Measurements from ENCODE around the gene HOXA5.

Gene HOXA5

DNA sequence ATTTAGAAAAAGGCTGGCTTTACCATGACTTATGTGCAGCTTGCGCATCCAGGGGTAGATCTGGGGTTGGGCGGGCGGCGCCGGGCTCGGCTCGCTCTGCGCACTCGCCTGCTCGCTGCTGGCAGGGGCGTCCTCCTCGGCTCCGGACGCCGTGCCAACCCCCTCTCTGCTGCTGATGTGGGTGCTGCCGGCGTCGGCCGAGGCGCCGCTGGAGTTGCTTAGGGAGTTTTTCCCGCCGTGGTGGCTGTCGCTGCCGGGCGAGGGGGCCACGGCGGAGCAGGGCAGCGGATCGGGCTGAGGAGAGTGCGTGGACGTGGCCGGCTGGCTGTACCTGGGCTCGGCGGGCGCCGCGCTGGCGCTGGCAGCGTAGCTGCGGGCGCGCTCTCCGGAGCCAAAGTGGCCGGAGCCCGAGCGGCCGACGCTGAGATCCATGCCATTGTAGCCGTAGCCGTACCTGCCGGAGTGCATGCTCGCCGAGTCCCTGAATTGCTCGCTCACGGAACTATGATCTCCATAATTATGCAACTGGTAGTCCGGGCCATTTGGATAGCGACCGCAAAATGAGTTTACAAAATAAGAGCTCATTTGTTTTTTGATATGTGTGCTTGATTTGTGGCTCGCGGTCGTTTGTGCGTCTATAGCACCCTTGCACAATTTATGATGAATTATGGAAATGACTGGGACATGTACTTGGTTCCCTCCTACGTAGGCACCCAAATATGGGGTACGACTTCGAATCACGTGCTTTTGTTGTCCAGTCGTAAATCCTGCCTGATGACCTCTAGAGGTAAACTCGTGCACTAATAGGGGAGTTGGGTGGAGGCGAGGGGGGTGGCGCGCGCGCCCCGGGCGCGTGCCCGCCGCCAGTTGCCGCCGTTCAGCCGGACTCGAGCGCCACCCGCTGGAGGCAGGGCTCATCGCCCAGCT lies at the start of gene HOXA5:
Gene HOXA5, minus strand, starts transcription at position 659 of the 927 bp plus-strand sequence. Its CDS starts 74 bp downstream, at position 585.
- peak; percentile 93 for DNase-seq (ENCODE audit: low spot score)

DNA sequence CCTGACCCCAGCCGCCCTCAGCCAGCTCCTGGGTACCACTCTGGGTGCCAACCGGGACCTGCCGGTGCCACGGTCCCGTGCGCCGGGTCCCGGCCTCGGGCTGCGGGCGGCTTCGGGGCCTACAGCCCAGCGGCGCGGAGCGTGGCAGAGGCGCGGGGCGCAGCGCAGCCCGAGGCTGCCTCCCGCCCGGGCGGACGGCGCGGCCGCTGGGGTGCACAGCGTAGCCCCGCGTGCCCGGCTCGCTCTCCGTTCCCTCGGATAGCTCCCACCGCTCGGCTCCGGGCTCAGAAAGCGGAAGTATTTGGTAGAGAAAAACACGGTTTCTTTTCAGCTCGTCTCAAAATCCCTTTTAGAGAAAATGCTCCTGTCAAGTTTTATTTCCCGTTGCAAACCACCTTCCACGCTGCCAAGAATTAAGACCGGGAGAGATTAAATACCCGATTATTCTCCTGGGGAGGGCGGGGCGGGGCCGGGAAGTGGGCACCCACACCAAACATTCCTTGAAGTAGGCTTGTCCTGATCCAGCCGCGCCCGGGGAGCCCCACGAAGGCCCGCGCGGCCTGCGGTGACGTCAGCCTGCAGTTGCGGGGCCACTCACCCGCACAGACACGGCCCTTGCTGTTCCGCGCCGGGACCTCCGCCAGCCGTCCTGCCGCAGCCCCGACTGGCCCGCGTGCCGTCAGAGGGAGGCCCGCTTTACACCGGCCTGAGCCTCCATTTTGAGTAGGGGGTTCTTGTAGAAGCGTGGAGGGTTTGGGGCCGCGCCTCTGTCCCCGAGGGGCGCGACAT lies 49.3 kb upstream of the HOXA5 start:
- no peak for DNase-seq (ENCODE audit: low spot score)

DNA sequence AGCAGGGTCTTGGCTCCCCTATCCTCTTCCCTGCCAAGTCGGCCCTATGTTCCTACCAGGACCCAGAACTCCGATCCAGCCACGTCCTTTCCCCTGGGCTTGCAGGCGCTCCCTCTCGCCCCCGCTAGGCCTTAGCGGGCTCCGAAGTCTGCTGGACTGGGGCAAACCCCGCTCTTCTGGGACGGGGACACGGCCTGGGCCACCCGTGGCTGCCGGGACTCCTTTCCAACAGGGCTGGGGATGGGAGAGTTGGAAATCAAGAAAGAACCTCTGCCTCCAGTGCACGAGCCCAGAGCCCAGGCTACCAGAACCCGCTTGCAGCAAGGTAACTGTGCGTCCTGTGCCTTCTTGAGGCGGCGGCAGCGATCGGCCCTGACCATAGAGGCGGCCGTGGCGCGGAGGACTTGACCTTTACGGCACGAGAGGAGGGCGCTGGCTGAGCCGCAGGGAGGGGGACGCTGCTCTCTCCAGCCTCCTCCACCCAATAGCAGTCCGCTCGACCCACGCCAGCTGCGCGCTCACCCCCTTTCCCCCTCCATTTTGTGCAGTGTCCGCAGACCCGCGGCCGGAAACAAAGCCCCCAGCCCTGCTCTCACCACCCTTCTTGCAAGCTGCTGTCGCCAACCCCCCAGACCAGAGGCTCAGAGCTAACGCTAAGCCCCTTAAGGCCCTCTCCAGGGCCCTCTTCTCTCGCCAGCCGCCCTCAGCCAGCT lies 48.5 kb upstream of the HOXA5 start:
- no peak for DNase-seq (ENCODE audit: low spot score)

DNA sequence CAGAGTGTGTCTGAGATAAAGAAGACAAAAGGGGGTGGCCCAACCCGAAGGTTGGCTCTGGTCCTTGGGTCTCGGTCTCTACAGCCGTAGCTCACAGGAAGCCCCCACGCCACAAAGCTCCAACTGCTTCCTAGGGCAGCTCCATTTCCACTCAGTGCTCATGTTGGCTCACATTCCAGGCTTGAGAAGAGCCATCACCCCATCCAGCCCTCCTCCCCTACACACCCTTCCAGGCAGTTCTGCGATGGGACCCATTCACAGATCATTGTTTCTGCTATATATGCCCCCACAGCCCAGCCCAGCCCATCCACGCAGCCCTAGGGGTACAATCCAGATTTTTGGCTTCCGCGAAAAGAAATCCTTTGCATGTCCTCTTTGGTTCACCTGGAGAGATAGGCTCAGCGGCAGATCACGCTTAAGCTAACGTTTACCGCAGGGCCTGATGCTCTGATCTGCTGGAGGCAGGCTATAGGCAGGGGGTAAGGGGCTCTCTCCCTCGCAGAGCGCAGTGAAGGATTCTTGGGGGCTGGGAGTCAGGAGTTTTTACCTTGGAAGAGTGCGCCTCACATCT lies 47.8 kb upstream of the HOXA5 start:
- DNase-seq (ENCODE audit: low spot score): no peak

DNA sequence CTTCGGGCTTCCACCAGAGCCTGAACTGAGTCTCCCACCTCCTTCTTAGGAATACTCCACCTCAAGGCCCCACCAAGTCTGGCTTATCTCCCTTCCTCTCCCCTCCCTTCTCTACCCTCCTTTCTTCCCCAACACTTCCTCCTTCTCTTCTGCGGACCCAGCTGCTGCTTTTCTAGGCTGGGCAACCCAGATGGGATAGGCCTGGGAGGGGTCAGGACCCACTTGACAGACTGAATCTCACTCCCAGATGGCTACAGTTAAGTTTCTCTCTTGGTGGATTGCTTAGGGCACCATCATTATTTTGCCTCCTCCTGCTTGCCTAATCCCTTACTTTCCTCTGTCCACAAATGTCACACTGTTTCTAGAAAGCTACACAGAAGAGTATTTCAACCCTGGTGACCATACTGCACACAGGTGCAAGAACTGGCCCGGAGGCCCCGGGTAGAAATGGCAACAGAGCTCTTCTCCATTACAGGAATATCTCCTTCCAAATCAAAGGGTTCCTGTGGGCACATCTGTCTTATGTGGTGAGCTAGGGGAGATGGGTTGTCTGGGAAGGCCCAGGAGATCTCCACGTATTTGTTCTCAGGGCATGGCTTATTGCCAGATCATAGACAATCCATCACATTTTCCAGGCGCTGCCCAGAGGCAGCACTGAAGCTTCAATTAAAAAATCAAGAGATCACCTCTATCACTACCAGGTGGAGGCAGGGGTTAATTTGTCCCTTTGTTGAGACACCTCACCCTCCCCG lies 46.7 kb upstream of the HOXA5 start:
- DNase-seq (ENCODE audit: low spot score): no peak

DNA sequence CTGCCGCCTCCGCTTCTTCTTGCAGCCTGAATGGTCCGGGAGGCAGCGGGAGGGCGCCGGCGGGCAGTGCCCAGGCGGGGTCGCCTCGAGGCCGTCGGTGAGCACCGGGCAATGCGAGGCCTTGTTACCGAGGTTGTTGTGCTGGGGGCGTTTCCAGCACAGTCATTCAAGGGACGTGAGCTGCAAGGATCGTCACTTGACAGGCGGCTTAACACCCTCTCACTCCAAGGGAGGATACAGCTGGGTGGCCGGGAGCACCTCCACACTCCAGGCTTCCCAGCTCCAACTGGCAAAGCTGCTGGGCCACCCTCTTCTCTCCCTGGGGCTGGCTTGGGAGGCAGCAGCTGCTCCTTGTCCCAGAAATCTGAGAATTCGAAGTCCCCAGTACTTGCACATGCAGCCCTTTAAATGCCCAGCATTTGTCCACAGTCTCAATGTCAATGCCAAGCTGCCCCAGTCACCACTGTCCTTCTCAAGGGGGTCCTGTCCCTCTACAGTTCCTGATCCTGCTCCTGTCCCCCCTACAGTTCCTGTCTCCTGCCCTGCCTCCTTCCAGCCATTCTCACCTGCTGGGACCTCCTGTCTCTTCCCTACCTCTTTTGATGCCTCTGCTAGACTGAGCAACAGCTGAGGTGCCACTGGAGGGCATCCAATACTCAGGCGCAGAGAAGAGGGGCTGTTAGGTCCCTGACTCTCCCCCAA lies 46.0 kb upstream of the HOXA5 start:
- DNase-seq (ENCODE audit: low spot score): no peak

DNA sequence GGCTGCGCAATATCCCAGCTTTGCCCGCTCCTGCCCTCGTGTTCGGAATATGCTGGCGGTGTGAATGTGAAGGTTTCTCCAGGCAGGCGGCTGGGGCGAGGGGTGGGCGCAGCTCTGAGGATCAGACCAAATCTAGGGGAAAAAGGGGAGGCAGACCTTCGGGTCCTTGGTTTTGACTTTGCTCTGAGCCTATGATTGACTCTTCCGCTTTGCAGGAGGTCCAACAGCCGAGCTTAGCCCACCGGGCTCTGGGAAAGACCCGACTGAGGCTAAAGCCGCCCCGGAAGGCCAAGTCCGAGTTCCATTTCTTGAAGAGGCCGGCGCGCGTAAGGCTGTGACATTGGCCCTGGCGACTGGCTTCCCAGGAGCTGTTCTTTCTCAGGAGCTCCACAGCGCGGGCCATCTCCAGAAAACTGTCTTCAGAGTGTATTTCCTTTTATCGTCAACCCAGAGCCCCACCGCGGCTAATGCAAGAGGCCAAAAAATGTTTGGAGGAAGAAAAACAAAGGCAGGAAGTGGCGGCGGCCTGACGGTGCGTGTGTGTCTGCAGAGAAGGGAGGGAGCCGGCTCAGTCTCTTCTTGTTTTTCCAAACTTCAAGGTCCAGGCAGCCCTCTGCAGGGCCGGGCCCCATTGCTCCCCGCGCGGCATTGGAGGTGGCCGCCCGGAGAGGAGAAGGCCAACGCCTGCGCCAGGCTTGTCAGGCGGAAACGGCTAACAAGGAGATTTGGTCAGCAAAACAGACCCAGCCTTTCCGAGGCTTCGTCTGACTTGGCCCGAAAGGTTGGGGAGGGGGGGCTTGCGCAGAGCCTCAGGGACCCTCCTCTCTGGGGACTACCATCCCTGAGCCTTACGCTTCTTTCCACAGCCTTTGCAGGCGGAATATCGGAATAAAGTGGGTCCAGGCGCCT lies 45.2 kb upstream of the HOXA5 start:
- DNase-seq (ENCODE audit: low spot score): no peak

DNA sequence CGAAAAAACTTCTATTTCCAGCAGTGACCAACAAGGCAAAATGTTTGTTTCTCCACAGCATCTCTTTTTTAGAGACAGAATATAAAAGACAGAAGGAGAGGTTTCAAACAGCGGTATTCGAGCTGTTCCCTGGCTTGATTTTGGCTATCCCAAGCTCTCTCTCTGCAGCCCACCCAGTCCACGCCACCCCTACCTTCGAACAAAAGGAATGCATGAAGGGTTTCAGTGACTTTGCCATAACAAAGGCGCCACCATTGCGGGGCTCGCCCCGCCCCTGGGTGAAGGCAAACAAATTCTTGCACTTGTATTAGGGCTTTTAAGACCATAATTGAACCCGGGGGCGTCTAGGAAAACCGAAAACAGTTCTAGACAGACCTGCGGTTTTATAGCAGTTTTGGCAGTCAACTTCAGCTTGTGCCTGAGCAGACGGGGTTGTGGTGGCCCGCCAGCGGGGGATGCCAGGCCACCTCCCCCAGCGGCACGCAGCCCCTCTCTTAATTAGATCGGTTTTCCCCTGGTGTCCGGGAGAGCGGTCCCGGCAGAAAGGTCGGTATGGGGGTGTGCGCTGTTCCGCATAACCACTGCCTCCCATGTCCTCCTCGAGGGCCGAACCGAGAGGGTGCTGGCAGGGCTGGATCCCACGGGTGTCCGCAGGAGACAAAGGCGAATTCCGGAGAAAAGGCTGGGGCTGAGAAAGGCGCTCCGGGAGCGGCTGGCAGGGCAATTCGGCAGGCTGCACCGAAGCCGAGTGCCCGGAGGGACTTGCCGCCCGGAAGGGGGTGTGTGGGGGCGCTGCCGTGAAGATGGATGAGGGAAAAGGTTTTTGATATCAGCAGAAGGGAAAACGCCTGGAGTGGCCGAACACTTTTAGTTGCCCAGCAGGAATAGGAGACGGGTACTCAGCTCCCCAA lies 44.2 kb upstream of the HOXA5 start:
- no peak for DNase-seq (ENCODE audit: low spot score)

DNA sequence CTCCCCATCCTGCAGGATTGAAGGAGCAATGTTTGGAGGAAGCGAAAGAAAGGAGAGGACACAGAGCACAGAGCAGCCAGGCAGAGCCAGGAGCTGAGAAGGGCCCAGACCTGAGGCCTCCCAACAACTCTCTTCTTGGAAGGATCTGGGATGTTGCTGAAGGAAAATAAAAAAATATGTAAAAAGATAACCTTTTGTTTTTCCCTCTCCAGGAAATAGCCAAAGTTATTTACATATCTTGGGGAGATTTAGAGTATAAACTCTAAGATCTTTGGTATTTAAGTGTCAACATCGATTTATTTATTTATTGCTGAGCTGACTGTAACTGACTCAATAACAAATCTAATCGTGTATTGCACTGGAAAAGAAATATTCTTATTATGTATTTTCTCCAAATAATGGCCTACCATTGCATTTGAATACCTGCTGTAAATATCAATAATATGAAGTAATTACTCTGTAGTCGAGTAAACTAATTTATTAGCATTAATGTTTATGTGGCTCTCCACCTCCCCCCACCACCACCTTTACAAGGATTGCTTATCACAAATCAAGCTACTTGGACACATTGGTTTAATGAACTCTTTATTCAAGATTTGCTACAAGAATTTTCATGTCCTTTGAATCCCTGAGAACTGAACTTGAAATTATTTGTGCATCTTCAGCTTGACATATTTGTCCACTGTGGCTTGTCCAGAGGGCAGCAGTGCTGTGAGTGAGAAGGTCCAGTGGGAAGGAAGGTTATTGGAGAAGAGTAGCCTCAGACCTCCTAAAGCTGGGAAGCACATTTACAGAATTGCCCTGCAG lies 43.4 kb upstream of the HOXA5 start:
- no peak for DNase-seq (ENCODE audit: low spot score)

DNA sequence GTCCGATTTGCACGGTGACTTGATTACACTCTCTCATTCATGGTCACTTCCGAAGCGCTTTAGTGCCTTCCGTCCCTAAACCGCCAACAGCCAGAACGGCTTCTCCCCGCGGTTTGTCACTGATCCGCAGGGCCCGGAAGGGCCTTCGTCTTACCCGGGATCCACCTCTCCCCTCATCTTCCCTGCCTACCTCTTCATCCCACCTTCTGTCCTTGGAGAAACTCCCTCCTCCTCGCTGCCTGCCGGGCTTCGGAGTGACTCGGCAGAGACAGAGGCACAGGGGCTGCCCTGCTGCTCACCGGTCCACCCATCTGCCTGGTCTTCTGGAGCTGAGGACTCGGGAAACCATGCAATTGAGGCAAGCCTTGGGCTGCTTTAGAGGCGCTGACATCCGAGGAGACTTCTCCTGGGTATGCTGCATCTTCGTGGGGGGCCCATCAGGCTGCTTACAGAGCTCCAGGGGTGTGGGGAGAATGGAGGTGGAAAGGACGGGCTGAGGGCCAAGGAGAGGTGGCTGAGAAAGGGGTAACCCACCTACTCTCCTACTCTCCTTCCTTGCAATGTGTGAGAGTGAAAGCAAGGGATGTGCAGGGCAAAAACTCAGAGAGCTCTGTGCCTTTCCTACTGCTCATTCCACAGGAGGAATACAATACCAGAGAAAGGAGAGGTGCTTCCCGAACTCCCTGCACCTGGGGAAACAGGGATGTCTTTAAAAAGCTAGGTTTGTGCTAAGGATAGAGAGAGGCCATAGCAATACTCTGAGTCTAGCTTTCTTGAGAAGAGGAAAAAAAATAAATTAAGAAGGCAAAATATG lies 42.6 kb upstream of the HOXA5 start:
- no peak for DNase-seq (ENCODE audit: low spot score)

DNA sequence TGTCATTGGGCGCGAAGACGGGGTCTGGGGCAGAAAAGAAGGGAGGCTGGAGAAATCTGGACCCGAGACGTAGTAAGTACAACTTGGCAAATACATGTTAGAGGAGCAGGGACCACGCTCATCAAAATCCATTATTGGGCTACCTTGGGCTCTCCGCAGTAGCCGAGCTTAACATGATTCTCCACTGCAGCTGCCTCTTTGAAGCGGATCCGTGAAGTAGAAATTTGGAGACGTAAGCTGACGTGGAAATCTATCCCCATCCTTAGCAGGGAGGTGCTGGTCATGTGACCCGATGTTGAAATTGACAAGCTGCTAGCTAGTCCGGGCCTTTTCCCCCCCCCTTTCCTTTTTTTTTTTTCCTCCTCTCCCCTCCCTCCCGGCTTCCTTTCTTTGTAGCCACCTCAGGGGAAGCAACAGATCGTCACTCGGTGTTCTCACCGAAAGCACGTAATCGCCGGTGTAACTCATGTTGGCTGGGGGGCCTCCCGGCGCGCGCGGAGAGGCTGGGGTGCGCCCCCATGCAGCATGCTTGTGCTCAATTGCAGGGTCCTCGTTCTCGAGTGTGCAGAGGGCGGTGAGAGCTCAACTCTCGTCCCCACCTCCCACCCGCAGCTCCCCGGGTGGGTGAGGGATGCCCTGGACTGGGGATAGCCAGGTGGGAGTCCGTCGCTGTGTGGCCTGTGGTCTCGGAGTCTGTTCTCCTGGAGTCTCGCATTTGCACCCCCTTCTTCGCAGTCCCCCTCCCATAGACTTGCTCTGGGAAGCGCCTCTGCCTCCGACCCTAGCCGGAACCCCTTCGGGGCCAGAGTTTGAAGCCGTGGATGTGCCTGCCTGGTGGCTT lies 41.8 kb upstream of the HOXA5 start, which contains the start of gene HOXA11:
Gene HOXA11, minus strand, starts transcription at position 220 of the 841 bp plus-strand sequence. Its CDS starts 88 bp downstream, at position 132.
- DNase-seq (ENCODE audit: low spot score): no peak

DNA sequence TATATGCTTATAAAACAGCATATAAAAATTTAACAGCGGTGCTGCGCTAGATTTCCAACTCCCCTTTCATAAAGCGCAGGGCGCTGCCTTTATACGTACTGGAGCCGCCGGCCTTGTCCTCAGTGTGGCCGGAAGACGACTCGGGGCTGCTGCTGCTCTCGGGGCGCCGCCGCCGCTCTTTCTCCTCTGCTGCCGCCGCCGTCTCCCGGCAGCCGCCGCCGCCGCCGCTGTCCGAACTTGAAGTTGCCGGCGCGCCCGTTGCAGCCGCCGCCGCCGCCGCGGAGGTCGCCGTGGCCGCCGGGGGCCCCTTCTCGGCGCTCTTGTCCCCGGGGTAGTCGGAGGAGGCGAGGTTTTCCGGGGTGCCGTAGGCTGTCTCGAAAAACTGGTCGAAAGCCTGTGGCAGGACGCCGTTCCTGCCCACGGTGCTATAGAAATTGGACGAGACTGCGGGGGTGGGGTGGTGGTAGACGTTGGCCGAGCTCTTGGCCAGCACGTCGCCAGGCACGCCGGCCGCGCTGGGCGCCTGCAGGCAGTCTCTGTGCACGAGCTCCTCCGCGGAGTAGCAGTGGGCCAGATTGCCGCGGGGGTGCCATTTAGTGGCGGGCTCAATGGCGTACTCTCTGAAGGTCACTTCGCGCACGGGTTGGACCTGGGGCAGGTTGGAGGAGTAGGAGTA lies 41.0 kb upstream of the HOXA5 start:
- no peak for DNase-seq (ENCODE audit: low spot score)

DNA sequence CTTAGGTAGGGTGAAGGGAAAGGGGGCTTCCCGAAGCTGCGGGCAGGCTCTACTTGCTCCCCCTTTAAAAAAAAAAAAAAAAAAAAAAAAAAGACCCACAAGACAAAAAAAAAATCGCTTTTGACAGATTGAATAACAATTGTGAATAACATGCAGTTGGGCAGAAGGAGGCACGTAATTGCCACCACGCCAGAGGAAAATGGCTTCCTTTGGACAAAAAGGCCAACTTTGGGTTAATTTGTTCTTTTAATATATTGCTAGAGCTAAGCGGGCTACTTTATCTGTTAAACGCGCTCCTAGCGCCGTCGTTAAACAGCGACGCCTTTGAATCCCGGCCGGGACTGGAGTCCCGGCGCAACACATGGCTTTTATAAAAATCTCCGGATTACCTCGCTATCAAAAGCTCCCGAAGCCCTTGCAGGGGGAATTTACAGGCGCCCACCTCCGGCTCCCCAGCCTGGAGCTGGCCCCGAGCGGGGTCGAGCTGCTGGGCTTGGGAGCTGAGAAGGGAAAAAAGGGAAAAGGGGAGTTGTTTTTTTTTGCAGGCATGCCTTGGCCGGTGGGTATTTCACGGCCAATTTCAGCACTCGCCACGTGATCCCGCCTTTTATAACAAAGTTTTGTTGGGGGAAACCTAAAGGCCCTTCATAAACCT lies 40.3 kb upstream of the HOXA5 start:
- no peak for DNase-seq (ENCODE audit: low spot score)

DNA sequence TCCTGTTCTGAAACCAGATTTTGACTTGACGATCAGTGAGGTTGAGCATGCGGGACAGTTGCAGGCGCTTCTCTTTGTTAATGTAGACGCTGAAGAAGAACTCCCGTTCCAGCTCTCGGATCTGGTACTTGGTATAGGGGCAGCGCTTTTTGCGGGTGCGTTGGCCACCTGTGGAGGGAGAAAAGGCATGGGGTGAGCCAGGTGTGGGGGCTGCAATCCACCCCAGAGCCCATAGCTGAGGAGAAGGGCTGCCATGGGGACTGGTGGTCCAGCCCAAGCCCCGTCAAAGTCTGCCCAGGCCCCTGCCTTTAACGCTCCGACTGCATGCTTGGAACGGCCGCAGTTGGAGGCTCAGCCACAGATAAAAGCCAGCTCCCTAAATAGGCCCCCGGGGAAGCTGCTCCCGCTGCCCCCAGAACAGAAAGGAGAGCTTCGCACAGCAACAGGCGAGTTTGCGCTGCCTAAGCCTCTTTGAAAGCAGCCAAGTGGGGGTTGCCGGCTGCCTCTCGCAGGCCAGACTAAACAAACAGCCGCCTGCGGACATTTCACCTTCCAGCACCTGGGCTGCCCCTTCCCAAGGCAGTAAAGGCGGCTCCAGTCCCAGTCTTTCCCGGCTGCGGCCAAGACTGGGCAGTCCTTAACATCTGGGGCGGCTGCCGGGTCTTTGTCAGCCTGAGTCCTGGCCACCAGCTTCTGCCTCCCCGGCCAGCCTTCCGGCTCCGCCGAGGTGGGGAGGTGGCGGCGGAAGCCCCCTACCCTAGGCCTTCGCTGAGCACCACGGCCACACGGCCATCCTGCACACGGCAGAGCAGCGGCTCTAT lies 39.6 kb upstream of the HOXA5 start:
- no peak for DNase-seq (ENCODE audit: low spot score)

All from kidney capillary endothelial cell (primary cell).